ENCODE measurements around the gene SLC1A7. TPM values are rescaled to one million over a fixed set of nuclear protein-coding genes. Genes with fewer than 3 reads are reported as not detected.

The SLC1A7 gene
- total and polyA plus RNA-seq, 2 experiments from 2014 or later = not detected

DNA sequence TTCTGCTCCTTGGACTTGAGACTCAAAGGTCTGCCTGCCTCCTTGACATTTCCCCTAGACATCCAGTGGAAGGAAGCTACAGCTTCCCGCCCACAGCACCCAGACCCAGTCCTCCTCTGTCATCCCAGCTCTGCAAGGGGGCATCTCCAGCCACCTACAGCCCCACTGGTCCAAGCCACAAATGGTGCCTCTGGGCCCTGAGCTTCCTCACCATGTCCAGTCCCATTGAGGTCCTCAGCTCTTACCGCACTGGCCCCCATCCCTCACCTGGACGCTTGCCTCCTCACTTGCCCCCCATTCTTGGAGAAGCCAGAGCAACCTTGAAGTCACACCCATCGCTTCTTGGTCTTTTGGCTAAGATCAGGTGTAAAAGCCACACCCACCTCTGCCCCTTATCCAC, 67.2 kb downstream of the SLC1A7 start:
- TF ChIP-seq, protein P1, sequence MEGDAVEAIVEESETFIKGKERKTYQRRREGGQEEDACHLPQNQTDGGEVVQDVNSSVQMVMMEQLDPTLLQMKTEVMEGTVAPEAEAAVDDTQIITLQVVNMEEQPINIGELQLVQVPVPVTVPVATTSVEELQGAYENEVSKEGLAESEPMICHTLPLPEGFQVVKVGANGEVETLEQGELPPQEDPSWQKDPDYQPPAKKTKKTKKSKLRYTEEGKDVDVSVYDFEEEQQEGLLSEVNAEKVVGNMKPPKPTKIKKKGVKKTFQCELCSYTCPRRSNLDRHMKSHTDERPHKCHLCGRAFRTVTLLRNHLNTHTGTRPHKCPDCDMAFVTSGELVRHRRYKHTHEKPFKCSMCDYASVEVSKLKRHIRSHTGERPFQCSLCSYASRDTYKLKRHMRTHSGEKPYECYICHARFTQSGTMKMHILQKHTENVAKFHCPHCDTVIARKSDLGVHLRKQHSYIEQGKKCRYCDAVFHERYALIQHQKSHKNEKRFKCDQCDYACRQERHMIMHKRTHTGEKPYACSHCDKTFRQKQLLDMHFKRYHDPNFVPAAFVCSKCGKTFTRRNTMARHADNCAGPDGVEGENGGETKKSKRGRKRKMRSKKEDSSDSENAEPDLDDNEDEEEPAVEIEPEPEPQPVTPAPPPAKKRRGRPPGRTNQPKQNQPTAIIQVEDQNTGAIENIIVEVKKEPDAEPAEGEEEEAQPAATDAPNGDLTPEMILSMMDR (IDR thresholded peaks at IDR 0.05; ENCODE audit: low read depth, low read length) = no peak
- no peaks in the 10 kb centered on the region for H3K36me3 ChIP-seq
- DNase-seq (ENCODE audit: low read depth in 1 of 2, low spot score in 1 of 2) = no peak
- H3K9me3 ChIP-seq (ENCODE audit: low read depth) = no peaks in the 10 kb centered on the region
- H3K27ac ChIP-seq = no peak overlapping the region
- H3K4me3 ChIP-seq = no peak overlapping the region
- H3K27me3 ChIP-seq = no peaks in the 10 kb centered on the region
- H3K4me1 ChIP-seq (ENCODE audit: low read depth) = no peaks in the 10 kb centered on the region

DNA sequence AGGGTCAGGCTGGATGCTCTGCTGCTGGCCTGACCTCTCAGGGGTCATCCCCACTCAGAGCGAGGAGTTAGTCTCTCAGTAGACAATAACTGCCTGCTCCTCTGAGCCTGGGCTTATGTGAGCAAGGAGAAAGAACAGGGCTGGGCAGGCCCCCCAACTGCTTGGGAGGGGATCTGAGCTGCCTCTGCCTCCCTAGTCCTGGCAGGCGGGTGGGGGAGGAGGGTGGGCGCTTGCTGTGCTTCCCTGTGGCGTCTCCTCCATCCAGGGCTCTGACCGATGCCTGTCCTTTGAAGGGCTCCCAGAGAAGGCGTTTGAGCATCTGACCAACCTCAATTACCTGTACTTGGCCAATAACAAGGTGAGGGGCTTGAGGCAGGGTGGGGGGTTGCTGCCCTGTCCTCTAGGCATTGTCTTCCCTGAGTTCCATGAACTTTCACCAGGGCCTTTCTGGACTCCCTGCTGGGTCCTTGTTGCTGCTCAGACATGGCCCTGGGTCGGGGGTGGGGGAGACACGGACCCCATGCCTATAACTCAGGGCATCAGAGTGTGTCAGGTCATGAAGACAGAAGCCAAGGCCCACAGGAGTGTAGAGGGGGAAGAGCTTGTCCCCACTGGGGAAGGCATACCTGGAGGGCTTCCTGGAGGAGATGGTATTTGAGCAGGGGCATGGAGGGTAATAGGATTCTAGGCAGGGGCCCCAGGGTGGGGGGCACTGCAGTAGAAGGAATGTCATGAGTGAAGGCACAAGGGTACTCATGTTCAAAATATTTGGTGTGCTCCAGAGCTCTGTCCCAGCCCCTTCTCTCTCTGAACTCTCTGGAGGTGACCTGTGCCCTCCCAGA, 67.9 kb downstream of the SLC1A7 start:
- Histone ChIP-seq H3K27ac (no peak overlapping the region), H3K36me3 (no peaks in the 10 kb centered on the region), H3K4me1 (ENCODE audit: low read depth) (no peaks in the 10 kb centered on the region), H3K4me3 (no peak overlapping the region), H3K27me3 (no peaks in the 10 kb centered on the region), H3K9me3 (ENCODE audit: low read depth) (no peaks in the 10 kb centered on the region)
- TF ChIP-seq, protein P1 (IDR thresholded peaks at IDR 0.05; ENCODE audit: low read depth, low read length) = no peak
- DNase-seq (ENCODE audit: low read depth in 1 of 2, low spot score in 1 of 2) = no peak

DNA sequence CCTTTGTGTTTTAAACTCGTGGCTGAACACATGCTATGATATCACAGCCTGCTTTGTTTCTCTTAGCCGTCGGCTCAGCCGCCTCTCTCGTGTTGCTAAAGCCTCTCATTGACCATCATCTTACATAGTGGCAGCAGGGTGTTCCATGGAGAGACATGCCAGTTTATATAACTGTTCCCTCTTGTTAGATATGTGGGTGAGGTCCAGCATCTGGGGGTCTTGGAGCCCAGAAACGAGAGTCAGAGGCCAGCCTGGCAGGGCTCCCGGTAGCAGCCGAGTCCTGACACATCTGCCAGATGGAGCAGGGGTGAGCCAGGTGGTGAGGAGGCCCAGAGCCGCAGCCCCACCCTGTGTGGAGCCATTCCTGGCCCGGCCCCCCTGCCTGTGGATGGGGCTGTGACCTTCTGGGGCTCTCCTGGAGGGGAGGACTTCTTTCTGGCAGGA, 68.5 kb downstream of the SLC1A7 start:
- Histone ChIP-seq H3K27me3 (no peaks in the 10 kb centered on the region), H3K27ac (no peak overlapping the region), H3K36me3 (no peaks in the 10 kb centered on the region), H3K4me3 (no peak overlapping the region), H3K9me3 (ENCODE audit: low read depth) (no peaks in the 10 kb centered on the region), H3K4me1 (ENCODE audit: low read depth) (no peaks in the 10 kb centered on the region)
- DNase-seq (ENCODE audit: low read depth in 1 of 2, low spot score in 1 of 2) = no peak
- TF ChIP-seq, protein P1 (IDR thresholded peaks at IDR 0.05; ENCODE audit: low read depth, low read length) = no peak

DNA sequence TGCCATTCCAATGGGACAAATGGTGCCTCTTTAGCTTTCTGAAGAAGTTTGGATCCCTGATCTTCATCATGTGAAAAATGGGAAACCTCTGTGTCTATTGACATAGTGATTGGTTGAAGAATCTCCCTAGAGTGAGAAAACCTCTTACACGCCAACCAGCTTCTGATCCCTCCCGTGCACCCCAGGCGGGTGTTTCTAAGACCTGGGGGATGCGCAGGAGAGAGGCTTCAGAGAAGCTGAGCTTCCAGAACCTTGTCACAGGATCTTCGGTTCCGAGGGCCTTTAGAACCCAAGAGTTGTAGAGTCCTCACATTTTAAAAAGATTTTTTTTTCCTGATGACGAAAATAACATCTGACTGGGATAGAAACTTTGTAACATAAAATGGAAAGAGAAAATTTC, 69.2 kb downstream of the SLC1A7 start:
- Histone ChIP-seq H3K27ac (no peak overlapping the region), H3K4me1 (ENCODE audit: low read depth) (no peaks in the 10 kb centered on the region), H3K27me3 (no peaks in the 10 kb centered on the region), H3K9me3 (ENCODE audit: low read depth) (no peaks in the 10 kb centered on the region), H3K36me3 (no peaks in the 10 kb centered on the region), H3K4me3 (no peak overlapping the region)
- TF ChIP-seq, protein P1 (IDR thresholded peaks at IDR 0.05; ENCODE audit: low read depth, low read length) = no peak
- DNase-seq (ENCODE audit: low read depth in 1 of 2, low spot score in 1 of 2) = no peak

DNA sequence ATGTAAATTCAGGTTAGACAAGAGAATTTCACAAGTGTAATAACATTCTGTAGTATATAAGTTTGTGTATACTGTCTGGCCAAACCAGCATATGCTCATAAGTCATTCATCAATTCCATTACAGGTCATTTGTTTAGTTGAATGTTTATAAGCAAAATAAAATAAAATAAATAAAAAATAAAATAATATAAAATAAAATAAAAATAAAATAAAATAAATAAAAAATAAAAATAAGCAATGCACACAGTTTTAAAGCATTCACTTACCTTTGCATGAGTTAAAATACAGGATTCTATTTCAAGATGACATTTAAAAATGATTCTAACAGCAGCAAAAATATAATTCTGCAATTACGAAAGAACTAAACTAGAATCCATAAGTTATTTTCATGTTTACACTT, 70.5 kb downstream of the SLC1A7 start:
- no peaks in the 10 kb centered on the region for H3K27me3 ChIP-seq
- TF ChIP-seq, protein P1 (IDR thresholded peaks at IDR 0.05; ENCODE audit: low read depth, low read length) = no peak
- no peaks in the 10 kb centered on the region for H3K9me3 ChIP-seq (ENCODE audit: low read depth)
- DNase-seq (ENCODE audit: low read depth in 1 of 2, low spot score in 1 of 2) = no peak
- H3K4me3 ChIP-seq = no peak overlapping the region
- no peak overlapping the region for H3K27ac ChIP-seq
- no peaks in the 10 kb centered on the region for H3K36me3 ChIP-seq
- H3K4me1 ChIP-seq (ENCODE audit: low read depth) = no peaks in the 10 kb centered on the region

Data from cardiac muscle cell (in vitro differentiated cells and primary cell).